ENCODE results near the gene TNNT3.

TNNT3 gene

DNA sequence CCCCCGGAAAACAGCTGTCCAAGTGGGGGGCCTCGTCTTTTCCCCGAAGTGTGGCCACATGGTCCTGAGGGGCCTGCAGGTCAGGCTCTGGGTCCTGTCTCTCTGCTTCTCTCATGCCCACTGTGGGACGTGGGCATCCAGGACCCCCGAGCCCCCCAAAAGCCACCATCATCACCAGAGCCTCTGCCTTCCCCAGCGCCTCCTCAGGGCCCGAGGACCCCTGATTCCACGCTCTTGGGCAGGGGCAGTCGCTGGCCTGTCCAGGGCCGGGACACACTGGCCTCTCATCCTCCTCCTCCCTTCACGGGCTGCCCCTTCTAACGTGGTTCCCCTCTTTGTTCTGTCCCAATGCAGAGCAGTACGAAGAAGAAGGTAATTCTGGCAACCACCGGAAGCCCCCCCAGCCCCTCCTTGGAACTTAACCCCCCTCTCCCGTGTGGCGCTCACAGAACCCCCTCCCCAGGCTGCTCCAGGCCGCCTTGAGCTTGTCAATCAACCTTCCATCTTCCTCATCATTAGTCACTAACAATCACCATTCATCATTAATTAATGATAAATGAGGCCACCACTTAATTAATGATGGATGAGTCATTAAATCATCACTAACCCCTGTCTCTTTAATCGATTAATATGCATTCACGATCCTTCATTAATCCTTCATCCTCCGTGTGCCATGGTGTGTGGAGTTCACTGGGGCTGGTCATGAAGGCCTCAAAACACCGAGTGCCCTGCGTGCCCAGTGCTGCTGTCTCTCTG is 3.9 kb downstream of the TNNT3 start:
- no peak for DNase-seq (ENCODE audit: low read depth, low spot score)

DNA sequence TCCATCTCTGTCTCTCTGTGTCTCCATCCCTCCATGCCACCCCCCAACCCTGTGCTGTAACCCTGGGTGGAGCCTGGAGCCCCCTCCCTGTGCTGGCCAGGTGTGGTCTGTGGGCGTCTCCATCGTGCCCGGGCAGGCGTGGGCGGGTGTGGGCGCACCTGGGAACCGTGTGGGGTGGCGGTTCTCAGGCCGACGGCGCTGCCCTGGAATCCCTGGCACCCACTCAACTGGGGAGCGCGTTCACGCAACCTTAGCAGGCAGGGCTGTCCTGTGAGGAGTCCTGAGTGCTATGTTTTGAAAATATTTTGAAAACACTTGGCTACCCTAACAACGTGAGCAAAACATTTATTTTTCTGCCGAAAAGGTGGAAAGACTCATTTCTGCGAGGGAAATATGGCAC is 4.7 kb downstream of the TNNT3 start:
- no peak for DNase-seq (ENCODE audit: low read depth, low spot score)

DNA sequence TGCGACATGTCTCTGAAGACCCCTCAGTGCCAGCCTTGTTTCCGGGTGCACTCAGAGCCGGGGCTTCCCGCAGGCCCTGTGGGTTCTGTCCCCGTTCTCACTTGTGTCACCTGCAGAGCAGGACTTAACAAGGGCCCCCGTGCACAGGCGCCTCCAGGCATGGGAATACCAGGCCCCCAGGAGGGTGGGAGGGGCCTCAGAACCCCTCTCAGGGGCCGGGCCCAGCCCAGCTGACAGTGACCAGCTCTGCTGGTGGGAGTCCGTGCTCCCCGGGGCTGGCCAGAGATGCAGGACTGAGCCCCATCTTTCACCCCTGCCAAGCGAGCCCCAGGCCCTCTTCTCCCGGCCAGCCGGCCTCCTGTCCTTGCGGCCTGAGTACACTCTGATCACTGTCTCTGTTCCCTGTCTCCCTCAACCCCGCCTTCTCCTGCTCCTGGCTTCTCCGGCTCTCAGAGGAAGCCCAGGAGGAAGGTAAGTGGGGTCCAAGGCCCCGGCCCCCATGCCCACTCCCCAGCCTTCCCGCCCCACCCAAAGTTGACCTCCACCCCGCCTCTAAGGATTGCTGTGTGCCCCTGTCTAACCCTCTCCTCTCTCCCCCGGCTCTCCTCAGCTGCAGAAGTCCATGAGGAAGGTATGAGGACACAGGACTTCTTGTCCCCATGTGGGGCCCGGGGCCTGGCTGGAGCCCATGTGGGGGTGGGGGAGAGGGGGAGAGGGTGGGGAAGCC is 5.3 kb downstream of the TNNT3 start:
- no peak for DNase-seq (ENCODE audit: low read depth, low spot score)

DNA sequence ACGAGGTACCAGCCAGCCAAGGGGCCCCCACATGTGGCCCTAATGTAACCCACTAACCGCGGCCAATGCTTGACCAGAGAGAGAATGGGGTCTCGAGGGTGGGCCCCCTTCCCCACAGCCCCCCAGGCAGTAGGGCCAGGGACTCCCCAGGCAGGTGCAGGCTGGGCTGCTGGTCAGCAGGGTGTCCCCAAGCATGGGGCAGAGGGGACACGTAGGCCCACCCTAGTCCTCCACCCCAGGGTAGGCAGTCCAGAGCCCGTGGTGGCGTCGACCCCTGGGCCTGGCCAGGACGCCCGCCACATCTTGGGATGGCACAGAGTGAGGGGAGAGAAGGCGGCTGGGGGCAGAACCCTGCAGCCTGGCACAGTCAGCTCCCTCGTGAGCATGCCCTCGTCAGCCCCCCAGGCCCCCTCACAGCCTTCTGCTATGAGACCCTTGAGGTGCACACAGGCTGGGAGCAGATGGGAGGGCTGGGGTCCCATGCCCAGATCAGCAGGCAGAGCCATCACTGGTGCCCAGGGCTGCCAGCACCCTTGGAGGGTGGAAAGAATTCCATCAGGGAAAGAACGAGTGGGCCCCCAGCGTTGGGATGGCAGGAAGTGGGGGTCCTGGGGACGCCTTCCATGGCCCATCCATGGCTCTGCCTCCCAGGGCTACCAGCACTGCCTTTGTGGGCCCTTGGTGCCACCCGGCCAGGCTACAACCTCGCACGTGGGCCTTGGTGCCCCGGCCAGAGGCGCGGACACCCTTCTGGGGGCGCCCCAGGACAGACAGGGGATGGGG is 6.1 kb downstream of the TNNT3 start:
- no peak for DNase-seq (ENCODE audit: low read depth, low spot score)

DNA sequence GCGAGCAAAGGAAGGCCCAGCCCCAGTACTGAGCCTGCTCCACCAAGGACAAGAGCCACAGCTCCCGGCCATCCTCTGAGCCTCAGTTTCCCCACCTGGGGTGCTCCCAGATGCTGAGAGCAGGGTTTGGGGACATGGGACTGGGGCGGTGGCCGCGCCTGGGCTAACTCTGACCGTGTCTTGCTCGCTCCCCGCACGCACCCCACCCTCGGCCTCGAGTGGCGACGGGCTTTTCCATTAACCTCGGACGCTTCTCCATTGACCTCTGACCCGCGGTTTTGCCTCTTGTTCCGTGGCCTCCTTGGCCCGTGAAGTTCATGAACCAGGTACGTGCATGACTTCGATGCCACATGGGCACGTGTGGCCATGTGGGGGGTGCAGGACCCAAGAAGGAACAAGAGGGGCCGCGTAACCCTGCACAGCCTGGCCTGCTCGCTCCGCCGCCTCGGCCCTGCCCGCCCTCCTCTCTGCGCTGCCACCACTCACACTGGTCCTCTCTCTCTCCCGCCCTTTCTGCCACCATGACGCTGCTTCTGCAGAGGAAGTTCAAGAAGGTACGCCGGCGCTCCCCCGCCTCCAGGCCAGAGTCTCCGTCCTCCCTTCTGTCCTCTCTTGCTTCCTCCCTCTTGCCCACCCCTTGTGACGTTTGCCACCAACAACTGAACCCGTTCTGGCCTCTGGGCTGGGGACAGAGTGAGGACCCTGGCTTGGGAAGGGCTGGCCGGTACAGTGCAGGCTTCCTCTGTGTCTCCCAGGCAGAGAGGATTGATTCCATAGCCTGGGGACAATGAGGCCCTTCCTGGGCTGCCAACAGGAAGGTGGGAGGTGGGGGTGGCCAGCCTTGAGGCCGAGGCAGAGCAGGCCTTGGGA is 6.9 kb downstream of the TNNT3 start:
- DNase-seq (ENCODE audit: low read depth, low spot score): no peak

DNA sequence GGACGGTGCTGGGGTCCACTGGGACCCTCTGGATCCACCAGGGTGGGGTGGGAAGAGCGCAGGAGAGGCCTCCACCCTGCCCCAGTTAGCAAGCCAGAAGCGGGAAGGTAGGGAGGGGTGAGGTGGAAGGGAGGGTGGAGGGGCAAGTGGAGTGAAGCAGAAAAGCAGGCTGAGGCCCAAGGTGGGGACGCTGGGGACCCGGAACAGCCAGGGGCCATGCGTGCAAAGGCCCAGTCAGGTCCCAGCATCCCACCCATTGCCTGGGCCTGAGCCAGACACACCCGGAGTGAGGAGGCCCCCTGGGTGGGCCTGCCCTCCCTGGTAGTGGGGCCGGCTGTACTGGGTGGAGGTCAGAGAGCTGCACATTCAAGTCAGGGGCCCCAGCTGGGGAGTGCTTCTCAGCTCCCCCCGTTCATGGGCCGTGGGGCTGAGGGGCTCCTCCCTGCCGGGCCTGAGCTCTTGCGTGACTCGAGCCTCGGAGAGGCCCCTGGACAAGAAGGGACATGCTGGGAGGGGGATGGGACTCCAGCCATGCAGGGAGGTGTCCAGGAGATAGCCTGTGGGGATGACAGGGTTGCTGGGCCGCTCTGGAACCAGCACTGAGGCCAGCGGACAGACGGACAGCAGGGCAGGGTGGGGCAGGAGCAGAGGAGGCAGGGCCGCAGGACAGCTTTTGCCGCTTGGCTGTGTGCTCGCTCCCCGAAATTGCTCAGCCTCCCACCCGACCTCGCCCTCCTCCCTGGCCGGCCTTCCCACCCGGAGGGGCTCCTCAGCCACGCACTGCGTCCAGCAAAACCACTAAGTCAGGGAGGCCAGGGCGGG is 7.7 kb downstream of the TNNT3 start:
- DNase-seq (ENCODE audit: low read depth, low spot score): no peak

DNA sequence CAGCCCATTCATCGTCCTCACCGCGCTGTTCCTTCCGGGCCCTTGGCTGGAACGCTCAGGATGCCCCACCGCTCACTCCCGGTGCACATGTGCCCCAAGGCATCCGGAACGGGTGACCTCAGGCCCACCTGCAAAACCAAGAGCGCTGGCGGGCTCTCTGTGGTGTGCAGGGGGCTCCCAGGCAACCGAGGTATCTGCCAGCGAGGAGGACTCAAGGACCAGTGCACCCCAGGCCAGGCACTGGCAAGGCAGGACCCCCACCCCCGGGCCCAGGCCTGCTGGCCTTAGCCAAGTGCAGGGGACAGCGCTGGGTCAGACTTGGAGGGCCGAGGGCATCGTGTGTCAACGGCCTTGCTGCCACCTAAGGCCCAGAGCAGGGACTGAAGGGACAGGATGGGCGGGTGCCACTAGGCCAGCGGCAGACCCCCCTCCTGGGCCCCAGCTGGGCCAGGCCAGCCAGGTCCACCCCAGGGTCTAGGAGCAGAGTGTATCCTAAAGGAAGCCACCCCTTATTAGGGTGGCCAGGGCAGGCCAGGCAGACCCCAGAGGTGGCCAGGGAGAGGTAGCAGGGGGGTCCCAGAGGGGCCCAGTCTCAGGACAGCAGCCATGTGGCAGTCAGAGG is 8.5 kb downstream of the TNNT3 start:
- DNase-seq (ENCODE audit: low read depth, low spot score): no peak

DNA sequence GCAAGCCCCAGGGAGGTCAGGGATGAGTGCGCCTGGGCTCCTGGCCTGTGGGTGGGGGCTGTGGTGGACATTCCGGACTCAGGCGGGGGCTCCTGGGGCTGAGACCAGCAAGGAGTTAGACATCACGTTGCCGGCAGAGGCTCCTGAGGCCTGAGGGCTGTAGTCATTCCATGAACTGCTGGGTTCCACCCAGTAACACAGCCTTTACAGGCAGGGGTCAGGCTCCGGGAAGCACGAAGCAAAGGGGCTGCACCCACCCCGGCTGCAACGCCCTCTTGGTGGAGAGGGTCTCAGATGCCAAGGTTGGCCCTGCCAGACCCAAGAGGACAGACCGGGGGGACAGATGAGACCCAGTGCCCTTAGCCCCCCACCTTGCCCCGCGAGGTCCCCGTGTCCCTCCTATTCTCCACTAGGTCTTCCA is 9.0 kb downstream of the TNNT3 start:
- DNase-seq (ENCODE audit: low read depth, low spot score): no peak

DNA sequence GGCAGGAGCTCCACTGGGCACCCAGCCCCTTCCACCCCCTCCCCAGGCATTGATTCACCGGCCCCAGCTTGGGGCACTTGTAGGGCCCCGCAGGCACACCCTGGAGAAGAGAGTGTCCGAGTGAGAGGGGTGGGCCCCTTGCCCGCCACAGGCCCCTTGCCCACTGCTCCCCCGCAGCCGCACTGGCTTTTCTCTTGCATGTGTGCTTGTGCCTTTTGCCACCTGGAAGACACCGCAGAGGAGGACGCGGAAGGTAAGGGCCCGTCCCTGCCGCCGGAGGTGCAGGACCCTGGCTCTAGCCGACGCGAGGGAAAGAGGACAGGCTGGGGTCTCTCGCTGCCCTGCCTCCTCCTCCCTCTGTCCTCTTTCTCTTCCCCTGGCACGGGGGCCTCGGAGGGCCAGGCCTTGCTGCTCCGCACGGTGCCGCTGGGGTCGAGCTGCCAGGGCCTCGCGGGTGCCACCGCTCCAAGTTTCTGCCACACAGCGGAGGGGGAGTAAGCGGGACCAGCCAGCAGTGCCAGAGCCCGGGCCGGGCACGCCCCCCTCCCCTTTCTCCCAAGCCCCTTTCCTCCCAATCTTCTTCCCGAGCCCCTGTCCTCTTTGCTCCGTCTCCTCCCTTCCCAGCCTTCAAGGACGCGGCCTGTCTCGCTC is 9.5 kb downstream of the TNNT3 start:
- no peak for DNase-seq (ENCODE audit: low read depth, low spot score)

DNA sequence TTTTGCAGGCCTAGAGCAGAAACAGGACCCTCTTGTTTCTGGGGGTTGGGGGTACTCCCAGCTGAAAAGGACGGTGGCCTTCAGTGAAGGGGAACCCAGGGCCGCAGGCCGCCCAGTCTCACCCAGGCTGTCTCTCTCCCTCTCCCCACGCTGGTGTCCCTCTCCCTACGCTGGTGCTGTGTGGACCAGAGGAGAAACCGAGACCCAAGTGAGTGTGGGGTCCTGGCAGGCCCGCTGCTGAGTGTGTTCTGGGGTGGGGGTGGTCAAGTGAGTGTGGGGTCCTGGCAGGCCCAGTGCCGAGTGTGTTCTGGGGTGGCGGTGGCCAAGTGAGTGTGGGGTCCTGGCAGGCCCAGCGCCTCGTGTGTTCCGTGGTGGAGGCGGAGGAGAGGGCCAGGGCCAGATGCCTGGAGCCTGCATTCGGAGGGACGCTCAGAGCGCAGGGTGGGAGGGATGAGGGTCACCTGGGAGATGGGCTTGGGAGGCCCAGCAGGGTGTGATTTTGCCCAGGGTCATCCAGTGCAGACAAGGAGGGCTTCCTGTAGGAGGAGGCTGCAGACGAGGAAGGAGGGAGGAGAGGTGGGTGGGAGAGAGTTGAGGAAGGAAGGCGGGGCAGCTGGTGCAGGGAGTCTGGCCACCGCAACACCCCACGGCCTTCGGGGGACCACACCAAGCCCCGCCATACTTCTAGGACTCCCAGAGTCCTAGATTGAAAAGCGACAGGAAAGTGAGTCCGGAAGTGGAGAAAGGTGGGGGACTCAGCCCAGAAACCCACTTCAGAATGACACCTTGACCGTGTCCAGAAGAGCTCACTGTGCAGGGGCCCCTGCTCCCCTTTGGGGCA is 10.3 kb downstream of the TNNT3 start:
- no peak for DNase-seq (ENCODE audit: low read depth, low spot score)

DNA sequence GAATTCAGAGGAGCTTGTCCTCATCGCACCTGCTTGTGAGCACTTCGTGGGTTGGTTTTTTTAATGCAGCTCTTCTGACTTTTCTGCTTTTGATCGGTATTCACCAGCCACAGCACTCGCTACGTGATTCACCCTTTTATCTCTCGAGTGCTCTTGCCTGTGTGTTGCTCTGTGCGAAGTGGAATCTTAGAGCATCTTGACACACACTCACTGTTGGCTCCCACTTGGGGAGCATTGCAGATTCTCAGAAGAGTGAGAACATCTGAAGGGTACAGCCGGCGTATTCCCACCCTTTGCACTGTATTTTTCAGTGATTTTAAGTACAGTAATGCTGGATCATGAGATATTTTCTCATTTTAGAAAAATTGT is 10.9 kb downstream of the TNNT3 start:
- DNase-seq (ENCODE audit: low read depth, low spot score): no peak

DNA sequence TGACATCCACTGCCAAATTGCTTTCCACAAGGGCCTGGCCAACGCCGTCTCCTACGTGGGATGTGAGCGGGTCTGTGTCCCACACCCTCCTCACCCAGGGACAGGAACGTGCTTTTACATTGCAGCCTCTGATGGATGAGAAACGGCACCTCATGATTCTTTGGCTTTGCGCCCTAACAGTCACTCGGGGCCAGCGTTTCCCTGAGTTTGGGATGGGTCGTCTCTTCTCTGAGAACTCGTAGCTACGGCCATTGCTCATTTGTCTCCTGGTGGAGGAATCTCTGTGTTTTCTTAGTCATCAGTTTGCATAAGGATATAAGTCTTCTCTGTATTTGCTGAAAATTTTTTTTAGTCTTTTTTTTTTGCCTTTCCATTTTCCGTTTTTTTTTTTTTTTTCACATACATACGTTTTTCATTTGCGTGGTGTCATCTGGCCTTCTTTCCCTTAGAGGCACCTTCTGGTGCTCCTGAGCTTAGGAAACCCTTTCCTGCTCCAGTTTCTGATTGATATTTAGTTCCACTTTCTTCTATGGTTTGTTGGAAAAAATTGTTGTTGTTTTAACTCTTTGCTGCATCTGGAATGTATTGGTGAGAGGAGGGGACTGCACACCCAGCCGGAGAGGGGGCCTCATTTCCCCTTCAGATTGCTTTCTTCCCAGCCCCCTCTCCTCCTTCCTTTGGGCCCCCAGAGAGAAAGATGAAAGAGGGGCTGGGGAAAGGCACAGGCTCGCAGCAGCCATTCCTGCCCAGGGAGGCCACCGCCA is 12.0 kb downstream of the TNNT3 start:
- DNase-seq (ENCODE audit: low read depth, low spot score): no peak

DNA sequence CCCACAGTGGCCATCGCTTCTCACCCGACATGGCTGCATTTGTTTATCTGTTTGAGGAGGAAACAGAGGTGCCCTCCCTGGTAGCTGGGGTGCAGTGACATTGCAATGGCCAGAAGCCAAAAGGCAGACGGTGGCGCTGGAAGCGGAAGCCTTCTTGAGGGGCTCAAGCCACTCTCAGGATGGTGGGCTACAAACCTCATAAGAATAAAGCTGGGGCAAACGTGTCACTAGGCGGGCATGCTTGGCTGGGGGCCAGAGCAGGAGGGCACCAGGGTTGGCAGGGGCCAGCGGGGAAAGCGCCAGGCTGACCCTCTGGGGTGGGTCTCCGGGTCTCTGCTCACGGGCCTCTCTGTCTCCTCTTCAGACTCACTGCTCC is 12.6 kb downstream of the TNNT3 start:
- DNase-seq (ENCODE audit: low read depth, low spot score): no peak

DNA sequence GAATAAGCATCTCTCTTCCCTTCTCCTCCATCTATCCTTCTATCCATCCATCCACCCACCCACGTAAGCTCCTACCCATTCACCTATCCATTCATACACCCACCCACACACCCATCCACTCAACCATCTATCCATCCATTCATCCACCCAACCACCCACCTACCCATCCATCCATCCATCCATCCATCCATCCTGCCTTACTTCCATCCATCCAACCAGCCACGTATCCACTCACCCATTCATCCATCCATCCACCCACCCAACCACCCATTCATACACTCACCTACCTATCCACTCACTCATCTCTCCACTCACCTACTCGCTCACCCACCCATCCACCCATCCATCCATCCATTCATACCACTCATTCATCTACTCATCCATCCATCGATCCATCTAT is 13.2 kb downstream of the TNNT3 start:
- no peak for DNase-seq (ENCODE audit: low read depth, low spot score)

DNA sequence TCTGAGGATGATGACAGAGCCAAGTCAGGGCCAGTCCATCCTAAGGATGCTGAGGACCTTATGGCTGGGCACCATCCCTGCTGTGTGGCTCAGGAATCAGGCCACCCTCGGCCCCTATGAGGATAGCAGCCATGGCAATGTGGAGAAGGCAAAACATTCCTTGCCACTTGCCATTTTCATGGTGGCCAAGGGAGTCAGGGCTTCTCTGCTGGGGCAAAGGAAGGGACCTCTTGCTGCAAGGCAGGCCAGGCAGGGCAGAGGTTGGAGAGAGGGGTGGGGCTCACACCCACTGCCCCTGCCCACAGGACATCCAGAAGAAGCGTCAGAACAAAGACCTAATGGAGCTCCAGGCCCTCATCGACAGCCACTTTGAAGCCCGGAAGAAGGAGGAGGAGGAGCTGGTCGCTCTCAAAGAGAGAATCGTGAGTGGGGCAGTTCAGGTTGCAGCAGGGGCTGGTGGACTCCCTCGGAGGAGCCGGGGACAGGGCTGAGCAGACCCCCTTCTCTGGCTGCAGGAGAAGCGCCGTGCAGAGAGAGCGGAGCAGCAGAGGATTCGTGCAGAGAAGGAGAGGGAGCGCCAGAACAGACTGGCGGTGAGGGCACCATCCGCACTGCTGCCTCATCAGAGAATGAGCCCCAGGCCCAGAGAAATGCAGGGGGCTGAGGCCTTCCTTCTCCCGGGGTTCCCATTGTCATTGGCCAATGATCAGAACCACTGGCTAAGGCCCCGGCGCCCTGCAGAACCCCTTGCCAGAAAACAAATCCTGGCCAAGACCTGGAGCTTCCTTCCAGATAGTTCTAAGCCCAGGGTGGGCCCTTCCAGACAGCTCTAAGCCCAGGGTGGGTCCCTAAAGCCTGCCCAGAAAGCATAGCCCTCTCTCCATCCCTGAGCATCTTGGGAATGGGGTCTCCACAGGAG is 14.2 kb downstream of the TNNT3 start:
- DNase-seq (ENCODE audit: low read depth, low spot score): no peak

DNA sequence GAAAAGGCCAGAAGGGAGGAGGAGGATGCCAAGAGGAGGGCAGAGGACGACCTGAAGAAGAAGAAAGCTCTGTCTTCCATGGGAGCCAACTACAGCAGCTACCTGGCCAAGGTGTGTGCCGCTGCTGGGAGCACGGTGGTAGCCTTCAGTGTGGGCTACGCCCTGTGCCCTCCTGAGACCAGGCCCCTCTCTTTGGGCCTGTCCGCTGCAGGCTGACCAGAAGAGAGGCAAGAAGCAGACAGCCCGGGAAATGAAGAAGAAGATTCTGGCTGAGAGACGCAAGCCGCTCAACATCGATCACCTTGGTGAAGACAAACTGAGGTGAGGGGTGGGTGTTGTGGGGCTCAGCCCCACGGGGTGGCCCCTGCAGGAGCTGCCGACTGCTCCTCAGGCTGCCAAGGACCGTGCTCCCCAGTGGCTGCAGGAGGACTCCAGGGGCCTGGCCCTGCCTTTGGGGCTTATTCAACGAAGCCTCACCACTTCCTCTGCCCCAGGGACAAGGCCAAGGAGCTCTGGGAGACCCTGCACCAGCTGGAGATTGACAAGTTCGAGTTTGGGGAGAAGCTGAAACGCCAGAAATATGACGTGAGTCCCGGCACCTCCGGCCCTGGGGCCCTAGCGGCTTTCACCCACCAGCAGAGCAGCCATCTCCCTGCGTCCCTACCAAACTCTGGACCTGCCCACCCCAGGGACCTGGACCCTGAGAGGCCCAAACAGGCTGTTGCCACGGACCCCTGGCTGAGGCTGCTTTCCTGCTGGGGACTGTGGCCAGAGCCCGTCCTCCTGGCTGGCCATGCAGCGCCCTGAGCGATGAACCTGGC is 15.0 kb downstream of the TNNT3 start:
- DNase-seq (ENCODE audit: low read depth, low spot score): no peak
